ENCODE data around the gene TMCO2. TPM values are rescaled to one million over a fixed set of nuclear protein-coding genes. Genes with fewer than 3 reads are reported as not detected.

TMCO2 gene
- total RNA-seq, 1 experiment from 2014 or later = not detected

- CTCF ChIA-PET = no interaction called here
- Histone ChIP-seq H3K9me3 (ENCODE audit: low read depth, low read length, poor library complexity, severe bottlenecking) (no peaks in the 10 kb centered on the region), H3K27me3 (replicated peaks; ENCODE audit: insufficient read depth, low read depth, low read length, poor library complexity) (no peaks in the 10 kb centered on the region), H3K36me3 (ENCODE audit: insufficient read depth, low read length, poor library complexity, severe bottlenecking) (peaks cover 31% of the 10 kb centered on the region), H3K4me3 (ENCODE audit: low read depth, low read length, poor library complexity, severe bottlenecking) (no peak overlapping the region), H3K4me1 (ENCODE audit: insufficient read depth, low read length, poor library complexity, severe bottlenecking) (no peaks in the 10 kb centered on the region), H3K27ac (ENCODE audit: low read depth, low read length, poor library complexity, severe bottlenecking) (no peak overlapping the region)
- POLR2A ChIA-PET (ENCODE audit: low non-redundant PET) = no interaction called here
- no TSS peak for BruUV-seq (replicated peaks)
- TF ChIP-seq EZH2 (IDR thresholded peaks at IDR 0.05; ENCODE audit: borderline replicate concordance, low read depth, low read length, poor library complexity, severe bottlenecking) (no peak), CTCF (conservative IDR thresholded peaks at IDR 0.05; ENCODE audit: low read depth, low read length) (no peak)
- intact Hi-C loops (cut with micrococcal nuclease; ENCODE audit: unreplicated experiment) = no loop called here
- no peak for DNase-seq (ENCODE audit: low spot score)
Observed at GRCh38 chr1:40291293-40291692, 43.6 kb downstream of the TMCO2 start.

GRCh38 chr1:40299366-40300248 lies 51.9 kb downstream of the TMCO2 start:
- Histone ChIP-seq H3K27ac (ENCODE audit: low read depth, low read length, poor library complexity, severe bottlenecking) (no peak overlapping the region), H3K27me3 (replicated peaks; ENCODE audit: insufficient read depth, low read depth, low read length, poor library complexity) (no peaks in the 10 kb centered on the region), H3K4me3 (ENCODE audit: low read depth, low read length, poor library complexity, severe bottlenecking) (no peak overlapping the region), H3K9me3 (ENCODE audit: low read depth, low read length, poor library complexity, severe bottlenecking) (no peaks in the 10 kb centered on the region), H3K4me1 (ENCODE audit: insufficient read depth, low read length, poor library complexity, severe bottlenecking) (no peaks in the 10 kb centered on the region), H3K36me3 (ENCODE audit: insufficient read depth, low read length, poor library complexity, severe bottlenecking) (no peaks in the 10 kb centered on the region)
- intact Hi-C loops (cut with micrococcal nuclease; ENCODE audit: unreplicated experiment) = no loop called here
- POLR2A ChIA-PET (ENCODE audit: low non-redundant PET) = interaction anchor here (0.6 kb wide), 1 partner anchor 167 kb away, joined by 5 read pairs; no protein-coding TSS in a partner anchor
- CTCF ChIA-PET = no interaction called here
- DNase-seq (ENCODE audit: low spot score) = no peak
- TF ChIP-seq CTCF (conservative IDR thresholded peaks at IDR 0.05; ENCODE audit: low read depth, low read length) = no peak
- TF ChIP-seq EZH2 (IDR thresholded peaks at IDR 0.05; ENCODE audit: borderline replicate concordance, low read depth, low read length, poor library complexity, severe bottlenecking) = no peak
- BruUV-seq (replicated peaks) = no TSS peak

GRCh38 chr1:40300249-40300567 lies 52.5 kb downstream of the TMCO2 start:
- Histone ChIP-seq H3K4me3 (ENCODE audit: low read depth, low read length, poor library complexity, severe bottlenecking) (no peak overlapping the region), H3K4me1 (ENCODE audit: insufficient read depth, low read length, poor library complexity, severe bottlenecking) (no peaks in the 10 kb centered on the region), H3K36me3 (ENCODE audit: insufficient read depth, low read length, poor library complexity, severe bottlenecking) (no peaks in the 10 kb centered on the region), H3K27me3 (replicated peaks; ENCODE audit: insufficient read depth, low read depth, low read length, poor library complexity) (no peaks in the 10 kb centered on the region), H3K27ac (ENCODE audit: low read depth, low read length, poor library complexity, severe bottlenecking) (no peak overlapping the region), H3K9me3 (ENCODE audit: low read depth, low read length, poor library complexity, severe bottlenecking) (no peaks in the 10 kb centered on the region)
- BruUV-seq (replicated peaks) = no TSS peak
- no peak for TF ChIP-seq CTCF (conservative IDR thresholded peaks at IDR 0.05; ENCODE audit: low read depth, low read length)
- ChIA-PET POLR2A (ENCODE audit: low non-redundant PET) (interaction anchor here (0.6 kb wide), 1 partner anchor 167 kb away, joined by 5 read pairs; no protein-coding TSS in a partner anchor), CTCF (no interaction called here)
- no peak for DNase-seq (ENCODE audit: low spot score)
- intact Hi-C loops (cut with micrococcal nuclease; ENCODE audit: unreplicated experiment) = no loop called here
